Mesenteric fat pad (tissue), 1 donor: ENCODE results near the gene VSNL1. TPM values are rescaled to one million over a fixed set of nuclear protein-coding genes. Genes with fewer than 3 reads are reported as not detected.

Experiments
- DNase-seq: peaks from one replicate; pipeline ENCODE4 v3.0.0-alpha.2; 2020; ENCODE audit warnings: low spot score
- total RNA-seq: library from RNA; stranded (reverse); fragmentation: NEBNext Ultra II Directional; extraction: Animal tissue kit (Norgen Biotek cat#: 25700); gene quantifications from one replicate; pipeline ENCODE4 v1.2.1, GENCODE V29; 2021
- donor health status: DM: yes; HTN: yes; CAD: no.

VSNL1 gene
- total RNA-seq, 1 donor from 2014 or later, result not detected

GRCh38 chr2:17643031-17643615 lies 102.6 kb downstream of the VSNL1 start:
- no peak for DNase-seq

GRCh38 chr2:17644997-17645720 lies 104.7 kb downstream of the VSNL1 start:
- DNase-seq, result no peak

GRCh38 chr2:17646081-17646554 lies 105.6 kb downstream of the VSNL1 start:
- no peak for DNase-seq

GRCh38 chr2:17646838-17647701 lies 106.6 kb downstream of the VSNL1 start:
- no peak for DNase-seq

- no peak for DNase-seq
Measured at GRCh38 chr2:17648581-17648980, 108.1 kb downstream of the VSNL1 start.

GRCh38 chr2:17649026-17649425 lies 108.5 kb downstream of the VSNL1 start:
- no peak for DNase-seq

GRCh38 chr2:17652681-17653394 lies 112.3 kb downstream of the VSNL1 start:
- DNase-seq, result no peak

GRCh38 chr2:17657759-17658158 lies 117.3 kb downstream of the VSNL1 start:
- no peak for DNase-seq

GRCh38 chr2:17658251-17658843 lies 117.9 kb downstream of the VSNL1 start:
- DNase-seq, result no peak

GRCh38 chr2:17660219-17660618 lies 119.7 kb downstream of the VSNL1 start:
- DNase-seq, result no peak

- no peak for DNase-seq
Measured at GRCh38 chr2:17661460-17661859, 121.0 kb downstream of the VSNL1 start.

- DNase-seq, result no peak
Measured at GRCh38 chr2:17662723-17663122, 122.2 kb downstream of the VSNL1 start.

GRCh38 chr2:17664534-17664933 lies 124.0 kb downstream of the VSNL1 start:
- no peak for DNase-seq

- DNase-seq, result no peak
Measured at GRCh38 chr2:17667898-17668297, 127.4 kb downstream of the VSNL1 start.

GRCh38 chr2:17672583-17673317 lies 132.3 kb downstream of the VSNL1 start:
- no peak for DNase-seq

GRCh38 chr2:17674817-17675216 lies 134.3 kb downstream of the VSNL1 start:
- no peak for DNase-seq

- DNase-seq, result no peak
Measured at GRCh38 chr2:17680119-17680518, 139.6 kb downstream of the VSNL1 start.

GRCh38 chr2:17682098-17682857 lies 141.8 kb downstream of the VSNL1 start:
- no peak for DNase-seq

- DNase-seq, result no peak
Measured at GRCh38 chr2:17683981-17684380, 143.5 kb downstream of the VSNL1 start.
